CD4-positive, alpha-beta memory T cell (primary cell): ENCODE data around the gene IL4R. TPM values are rescaled to one million over a fixed set of nuclear protein-coding genes. Genes with fewer than 3 reads are reported as not detected.

Experiments
- CTCF ChIA-PET: fragments of 350-600 bp; sonication (Branson Sonifier 250); formaldehyde crosslinking; loops from one replicate; lab custom pipeline; 2021; ENCODE audit warnings: inconsistent platforms; ENCODE audit not compliant: partially characterized antibody; lab: Charles Lee
- POLR2A ChIA-PET: fragments of 350-600 bp; sonication (Branson Sonifier 250); formaldehyde crosslinking; loops from one replicate; lab custom pipeline; 2021; ENCODE audit not compliant: partially characterized antibody; lab: Charles Lee
- DNase-seq, 5 donors: peaks; one replicate each; pipeline versions ENCODE4 v3.0.0 to v3.0.0-alpha.2; 2020 to 2022; ENCODE audit warnings: mixed read lengths in 1 of 5
- H3K27ac ChIP-seq: one replicate; pipeline ENCODE4 v1.7.0; 2013; ENCODE audit warnings: low read depth, low read length
- H3K27me3 ChIP-seq: 2 replicates; pipeline ENCODE4 v1.7.0; 2013; ENCODE audit warnings: mild to moderate bottlenecking, low read length, moderate library complexity; ENCODE audit not compliant: insufficient read depth
- H3K36me3 ChIP-seq: 2 replicates; pipeline ENCODE4 v1.7.0; 2013; ENCODE audit warnings: mild to moderate bottlenecking, low read length, moderate library complexity; ENCODE audit not compliant: insufficient read depth
- H3K4me1 ChIP-seq: 2 replicates; pipeline ENCODE4 v1.7.0; 2013; ENCODE audit warnings: mild to moderate bottlenecking, low read length, moderate library complexity; ENCODE audit not compliant: insufficient read depth
- H3K4me3 ChIP-seq, 2 donors: one replicate each; pipeline ENCODE4 v1.7.0; 2013; ENCODE audit warnings: low read length in 2 of 2, mild to moderate bottlenecking in 1 of 2
- H3K9me3 ChIP-seq, 2 donors: one replicate each; pipeline ENCODE4 v1.7.0; 2013; ENCODE audit warnings: low read length in 2 of 2, control low read depth in 1 of 2; ENCODE audit not compliant: control insufficient read depth in 1 of 2
- H3K27ac Mint-ChIP-seq, 7 donors: one replicate each; pipeline ENCODE4 v1.8.0; 2020 to 2021; ENCODE audit warnings: mixed read lengths in 7 of 7, mild to moderate bottlenecking in 6 of 7, inconsistent platforms in 3 of 7, moderate library complexity in 3 of 7
- H3K27me3 Mint-ChIP-seq, 2 donors: one replicate each; pipeline ENCODE4 v1.8.0; 2020 to 2021; ENCODE audit warnings: mixed read lengths in 2 of 2
- H3K36me3 Mint-ChIP-seq, 2 donors: one replicate each; pipeline ENCODE4 v1.8.0; 2020 to 2021; ENCODE audit warnings: mixed read lengths in 2 of 2, inconsistent platforms in 1 of 2, mild to moderate bottlenecking in 1 of 2
- H3K4me1 Mint-ChIP-seq, 4 donors: one replicate each; pipeline ENCODE4 v1.8.0; 2020 to 2021; ENCODE audit warnings: mixed read lengths in 4 of 4, mild to moderate bottlenecking in 1 of 4
- H3K4me3 Mint-ChIP-seq, 8 donors: one replicate each; pipeline ENCODE4 v1.8.0; 2020 to 2021; ENCODE audit warnings: mixed read lengths in 8 of 8, mild to moderate bottlenecking in 7 of 8, moderate library complexity in 6 of 8, inconsistent platforms in 3 of 8
- H3K9me3 Mint-ChIP-seq, 8 donors: one replicate each; pipeline ENCODE4 v1.8.0; 2020 to 2021; ENCODE audit warnings: mixed read lengths in 8 of 8, mild to moderate bottlenecking in 5 of 8, inconsistent platforms in 3 of 8, moderate library complexity in 1 of 8
- intact Hi-C: fragments of 100-400 bp; cut with micrococcal nuclease; formaldehyde crosslinking; loops from one replicate; pipeline ENCODE4 v1.15.1; 2023
- polyA plus RNA-seq, 2 donors: library from polyadenylated mRNA; unstranded; fragments of 300-500 nt; fragmentation: Illumina TruSeq; gene quantifications; one replicate each; pipeline ENCODE4 v1.2.3, GENCODE V29; 2021
- total RNA-seq, 2 experiments: library from RNA; stranded (reverse); gene quantifications; one replicate each; pipeline ENCODE4 v1.2.3, GENCODE V29; 2021

The IL4R gene
- 100 to 1,000 TPM; 143 to 152 TPM for total RNA-seq
- polyA plus RNA-seq, result 10 to 100 TPM; 32.6 to 66.1 TPM

- peak within 1 kb of the TSS; percentile 94 to 99 (median 99) for H3K27ac Mint-ChIP-seq
- ChIA-PET CTCF (no interaction called here), POLR2A (interaction anchor here (1.2 to 1.4 kb wide), 2 partner anchors 77 to 78 kb away, joined by 4 to 6 read pairs; no protein-coding TSS in a partner anchor)
- peaks cover 47% of the 10 kb centered on the region for H3K4me1 ChIP-seq
- no peaks in the 10 kb centered on the region for H3K27me3 ChIP-seq
- peak within 1 kb of the TSS; percentile 96 for H3K27ac ChIP-seq
- H3K4me3 ChIP-seq, result peak within 1 kb of the TSS; percentile 76 to 92
- no peaks in the 10 kb centered on the region for H3K9me3 Mint-ChIP-seq
- DNase-seq, result peak; percentile 66 to 77 (median 69)
- no peaks in the 10 kb centered on the region for H3K9me3 ChIP-seq
- H3K36me3 ChIP-seq, result no peaks in the 10 kb centered on the region
- no peaks in the 10 kb centered on the region for H3K27me3 Mint-ChIP-seq
- H3K36me3 Mint-ChIP-seq, result peaks cover 0 to 25% of the 10 kb centered on the region in 2 donors
- peaks cover 30 to 53% (median 42%) of the 10 kb centered on the region in 4 donors for H3K4me1 Mint-ChIP-seq
- intact Hi-C loops, result loop anchor here (2.0 to 10.0 kb wide), 3 partner anchors 49 to 89 kb away; partner anchors contain the start of genes IL21R and NSMCE1
- peak within 1 kb of the TSS; percentile 89 to 98 (median 94) for H3K4me3 Mint-ChIP-seq
These were observed at the start of gene IL4R for GRCh38 chr16:27313422-27314160. TSS of gene IL4R (plus strand) at chr16:27313974. CDS start at chr16:27340204, 26,230 bp downstream.

- ChIA-PET CTCF (interaction anchor here (3.1 kb wide), 1 partner anchor 30 kb away, joined by 14 read pairs; no protein-coding TSS in a partner anchor), POLR2A (no interaction called here)
- Histone ChIP-seq H3K4me1 (peaks cover 26% of the 10 kb centered on the region), H3K27ac (no peak overlapping the region), H3K36me3 (no peaks in the 10 kb centered on the region), H3K27me3 (no peaks in the 10 kb centered on the region), H3K9me3 (no peaks in the 10 kb centered on the region), H3K4me3 (no peak overlapping the region)
- peak overlapping the region in 3 of 7 donors; percentile 19 to 78 (median 75) for H3K27ac Mint-ChIP-seq
- H3K9me3 Mint-ChIP-seq, result no peaks in the 10 kb centered on the region
- H3K4me3 Mint-ChIP-seq, result no peak overlapping the region
- H3K4me1 Mint-ChIP-seq, result peaks cover 31 to 73% (median 52%) of the 10 kb centered on the region in 4 donors
- H3K36me3 Mint-ChIP-seq, result peaks cover 12 to 19% of the 10 kb centered on the region in 2 donors
- no peaks in the 10 kb centered on the region for H3K27me3 Mint-ChIP-seq
- intact Hi-C loops, result loop anchor here (10.0 kb wide), 1 partner anchor 51 kb away; the partner anchor contains the start of gene IL4R
- DNase-seq, result no peak
These were observed 49.6 kb upstream of the IL4R start for GRCh38 chr16:27264151-27264550.

GRCh38 chr16:27265982-27266381 is 47.8 kb upstream of the IL4R start:
- intact Hi-C loops, result loop anchor here (10.0 kb wide), 1 partner anchor 49 kb away; the partner anchor contains the start of gene IL4R
- H3K9me3 Mint-ChIP-seq, result no peaks in the 10 kb centered on the region
- Histone ChIP-seq H3K4me1 (peaks cover 29% of the 10 kb centered on the region), H3K4me3 (no peak overlapping the region), H3K27ac (no peak overlapping the region), H3K9me3 (no peaks in the 10 kb centered on the region), H3K27me3 (no peaks in the 10 kb centered on the region), H3K36me3 (no peaks in the 10 kb centered on the region)
- H3K4me3 Mint-ChIP-seq, result peak overlapping the region in 2 of 8 donors; percentile 41 to 53
- peak overlapping the region in 5 of 7 donors; percentile 1 to 69 (median 37) for H3K27ac Mint-ChIP-seq
- H3K36me3 Mint-ChIP-seq, result peaks cover 11 to 19% of the 10 kb centered on the region in 2 donors
- no peaks in the 10 kb centered on the region for H3K27me3 Mint-ChIP-seq
- ChIA-PET POLR2A (interaction anchor here (0.6 kb wide), 1 partner anchor 23 kb away, joined by 3 read pairs; no protein-coding TSS in a partner anchor), CTCF (interaction anchor here (3.1 kb wide), 1 partner anchor 32 kb away, joined by 14 read pairs; no protein-coding TSS in a partner anchor)
- H3K4me1 Mint-ChIP-seq, result peaks cover 32 to 71% (median 52%) of the 10 kb centered on the region in 4 donors
- no peak for DNase-seq

GRCh38 chr16:27267037-27267677 is 46.6 kb upstream of the IL4R start:
- DNase-seq, result no peak
- Histone ChIP-seq H3K4me1 (peaks cover 29% of the 10 kb centered on the region), H3K4me3 (no peak overlapping the region), H3K27ac (no peak overlapping the region), H3K27me3 (no peaks in the 10 kb centered on the region), H3K9me3 (no peaks in the 10 kb centered on the region), H3K36me3 (no peaks in the 10 kb centered on the region)
- Mint-ChIP-seq H3K4me1 (peaks cover 27 to 68% (median 53%) of the 10 kb centered on the region in 4 donors), H3K9me3 (no peaks in the 10 kb centered on the region), H3K4me3 (peak overlapping the region; percentile 95 to 100 (median 98)), H3K27ac (peak overlapping the region in 5 of 7 donors; percentile 37 to 99 (median 99)), H3K27me3 (no peaks in the 10 kb centered on the region), H3K36me3 (peaks cover 11 to 18% of the 10 kb centered on the region in 2 donors)
- ChIA-PET CTCF (no interaction called here), POLR2A (interaction anchor here (0.8 to 4.5 kb wide), 6 partner anchors 23 to 93 kb away, joined by 3 to 62 read pairs (median 6); no protein-coding TSS in a partner anchor)
- intact Hi-C loops, result loop anchor here (10.0 kb wide), 1 partner anchor 48 kb away; the partner anchor contains the start of gene IL4R

- intact Hi-C loops, result loop anchor here (1.0 to 10.0 kb wide), 2 partner anchors 33 to 46 kb away; partner anchors contain the start of gene IL4R
- ChIA-PET POLR2A (interaction anchor here (0.8 to 4.5 kb wide), 11 partner anchors 12 to 99 kb away, joined by 3 to 62 read pairs (median 6); no protein-coding TSS in a partner anchor), CTCF (interaction anchor here (0.9 to 9.1 kb wide), 5 partner anchors 33 to 99 kb away, joined by 3 to 58 read pairs (median 4); no protein-coding TSS in a partner anchor)
- H3K36me3 Mint-ChIP-seq, result peaks cover 3 to 9% of the 10 kb centered on the region in 2 donors
- peak within 1 kb of the TSS; percentile 86 for H3K27ac ChIP-seq
- no peaks in the 10 kb centered on the region for H3K27me3 Mint-ChIP-seq
- H3K4me1 ChIP-seq, result peaks cover 23% of the 10 kb centered on the region
- DNase-seq, result peak; percentile 92 to 94 (median 93)
- no peaks in the 10 kb centered on the region for H3K9me3 ChIP-seq
- peak within 1 kb of the TSS; percentile 74 to 89 for H3K4me3 ChIP-seq
- no peaks in the 10 kb centered on the region for H3K27me3 ChIP-seq
- H3K36me3 ChIP-seq, result no peaks in the 10 kb centered on the region
- no peaks in the 10 kb centered on the region for H3K9me3 Mint-ChIP-seq
- peaks cover 21 to 63% (median 47%) of the 10 kb centered on the region in 4 donors for H3K4me1 Mint-ChIP-seq
- H3K4me3 Mint-ChIP-seq, result peak within 1 kb of the TSS; percentile 95 to 100 (median 98)
- peak within 1 kb of the TSS; percentile 94 to 99 (median 99) for H3K27ac Mint-ChIP-seq
These were observed 45.1 kb upstream of the IL4R start, which contains the start of gene NSMCE1 for GRCh38 chr16:27268376-27269299. TSS of gene NSMCE1 (minus strand) at chr16:27268772. CDS start at chr16:27257570, 11,202 bp downstream.
